Prostate gland (tissue), 2 donors: ENCODE measurements around the gene TMEM19. TPM values are rescaled to one million over a fixed set of nuclear protein-coding genes. Genes with fewer than 3 reads are reported as not detected.

Experiments
- DNase-seq: peaks from one replicate; pipeline ENCODE4 v3.0.0-alpha.2; 2019; ENCODE audit warnings: low spot score
- H3K27ac ChIP-seq, 2 donors: fragments of 200-600 bp; sonication (generic); 2 replicates each; pipeline ENCODE4 v1.5.1; 2017 to 2019
- H3K27me3 ChIP-seq: fragments of 200-600 bp; sonication (generic); replicated peaks from 2 replicates; pipeline ENCODE4 v1.5.1; 2019; ENCODE audit not compliant: insufficient read depth
- H3K36me3 ChIP-seq, 2 donors: fragments of 200-600 bp; sonication (generic); 1 replicate in 1 of 2; 2 replicates in 1 of 2; pipeline versions ENCODE4 v1.5.1 to v1.8.1; 2017 to 2019
- H3K4me1 ChIP-seq: fragments of 200-600 bp; sonication (generic); replicated peaks from 2 replicates; pipeline ENCODE4 v1.5.1; 2019
- H3K4me3 ChIP-seq, 2 donors: fragments of 200-600 bp; sonication (generic); 2 replicates each; pipeline ENCODE4 v1.5.1; 2017 to 2019
- H3K9me3 ChIP-seq: fragments of 200-600 bp; sonication (generic); 2 replicates; pipeline ENCODE4 v1.5.1; 2017
- CTCF ChIP-seq, 4 experiments: fragments of 200-600 bp in 2 of 4; fragments of 450-650 bp in 2 of 4; sonication (generic) in 2 of 4; IDR thresholded peaks; 1 replicate in 3 of 4; 2 replicates in 1 of 4; pipeline ENCODE4 v1.5.1; 2016 to 2019; ENCODE audit warnings: antibody characterized with exemption in 4 of 4, mild to moderate bottlenecking in 2 of 4, moderate library complexity in 2 of 4
- POLR2A ChIP-seq: fragments of 450-650 bp; IDR thresholded peaks from one replicate; pipeline ENCODE4 v1.6.1; 2016; ENCODE audit warnings: antibody characterized with exemption, mild to moderate bottlenecking
- POLR2AphosphoS5 ChIP-seq: sonication (generic); formaldehyde crosslinking; IDR thresholded peaks from one replicate; pipeline ENCODE4 v1.6.1; 2017; ENCODE audit warnings: antibody characterized with exemption
- WGBS: methylation state at CpG from one replicate; pipeline ENCODE4 v1.1.5; 2018; 5-methylcytosine and 5-hydroxymethylcytosine counted together
- intact Hi-C: fragments of 100-400 bp; cut with DNase I; formaldehyde crosslinking; loops from one replicate; pipeline ENCODE4 v1.14.2; 2022
- total RNA-seq, 2 donors: library from RNA; depleted of rRNA; stranded (reverse); fragments of >200 nt; gene quantifications; one replicate each; pipeline ENCODE4 v1.1.0, GENCODE V29; 2016

The TMEM19 gene
- total RNA-seq, 2 donors from 2014 or later, result 21.1 to 39.0 TPM

DNA sequence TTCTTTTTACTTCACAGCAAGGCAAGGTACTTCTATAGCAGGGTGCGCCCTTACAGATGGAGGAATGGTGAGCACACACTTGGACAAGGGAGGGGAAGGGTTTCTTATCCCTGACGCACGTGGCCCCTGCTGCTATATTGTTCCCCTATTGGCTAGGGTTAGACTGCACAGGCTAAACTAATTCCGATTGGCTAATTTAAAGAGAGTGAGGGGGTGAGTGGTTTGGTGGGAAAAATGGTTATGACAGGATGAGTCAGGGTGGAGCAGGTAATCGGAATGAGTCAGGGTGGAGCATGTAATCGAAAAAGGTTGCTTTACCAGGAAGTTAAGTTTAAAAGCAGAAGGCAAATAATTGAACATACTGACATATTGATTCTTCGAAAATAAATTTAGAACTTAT, 45.1 kb downstream of the TMEM19 start:
- TF ChIP-seq POLR2A (no peak), CTCF (IDR thresholded peaks at IDR 0.05) (no peak)
- Histone ChIP-seq H3K9me3 (no peaks in the 10 kb centered on the region), H3K4me1 (no peaks in the 10 kb centered on the region), H3K36me3 (no peaks in the 10 kb centered on the region), H3K27ac (no peak overlapping the region), H3K4me3 (no peak overlapping the region), H3K27me3 (no peaks in the 10 kb centered on the region)
- intact Hi-C loops, result no loop called here
- DNase-seq, result no peak
- 83% methylated on average over 7 of the region's 7 CpGs for WGBS

- Histone ChIP-seq H3K27me3 (no peaks in the 10 kb centered on the region), H3K27ac (no peak overlapping the region), H3K4me1 (no peaks in the 10 kb centered on the region), H3K9me3 (no peaks in the 10 kb centered on the region), H3K4me3 (no peak overlapping the region), H3K36me3 (no peaks in the 10 kb centered on the region)
- intact Hi-C loops, result no loop called here
- no peak for DNase-seq
- TF ChIP-seq POLR2AphosphoS5 (no peak), POLR2A (no peak), CTCF (IDR thresholded peaks at IDR 0.05) (no peak)
- 81% methylated on average over 21 of the region's 21 CpGs for WGBS
These were observed 45.8 kb downstream of the TMEM19 start for GRCh38 chr12:71731439-71732356.

DNA sequence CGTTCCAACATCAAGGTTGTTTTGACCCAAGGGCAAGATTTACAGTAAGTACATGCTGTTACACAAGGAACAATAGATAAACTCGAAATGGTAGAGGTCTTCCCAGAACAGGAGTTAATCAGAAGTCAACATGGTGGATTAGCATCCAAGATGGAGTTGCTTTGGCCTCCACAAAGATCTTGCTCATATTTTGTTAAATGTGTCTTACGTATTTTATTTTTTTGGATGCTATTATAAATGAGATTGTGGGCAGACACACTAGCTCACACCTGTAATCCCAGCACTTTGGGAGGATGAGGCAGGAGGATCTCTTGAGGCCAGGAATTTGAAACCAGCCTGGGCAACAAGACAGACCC, 46.5 kb downstream of the TMEM19 start:
- H3K4me1 ChIP-seq, result no peaks in the 10 kb centered on the region
- no peak overlapping the region for H3K4me3 ChIP-seq
- WGBS, result 89% methylated on average over 3 of the region's 3 CpGs
- H3K27me3 ChIP-seq, result no peaks in the 10 kb centered on the region
- no peaks in the 10 kb centered on the region for H3K9me3 ChIP-seq
- H3K27ac ChIP-seq, result no peak overlapping the region
- no peak for DNase-seq
- TF ChIP-seq POLR2AphosphoS5 (no peak), POLR2A (no peak), CTCF (IDR thresholded peaks at IDR 0.05) (no peak)
- no peaks in the 10 kb centered on the region for H3K36me3 ChIP-seq
- intact Hi-C loops, result no loop called here

DNA sequence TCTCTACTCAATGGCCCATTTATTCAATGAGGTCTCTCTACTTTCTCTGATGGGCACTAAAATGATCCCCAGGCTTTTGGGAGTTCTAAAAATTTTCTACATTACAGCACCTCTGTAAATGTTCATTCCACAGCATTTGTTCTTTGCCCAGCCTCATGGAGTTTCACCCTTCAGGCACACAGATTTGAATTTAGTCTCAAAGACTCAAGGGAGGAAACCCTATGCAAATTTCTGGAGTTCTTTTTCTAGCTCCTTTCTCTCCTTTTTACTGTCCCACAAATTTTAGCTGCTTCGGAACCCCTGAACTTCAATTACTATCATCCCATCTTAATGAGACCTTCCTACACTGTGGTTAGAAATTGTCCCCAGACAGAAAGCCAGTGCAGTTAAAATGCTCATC, 51.3 kb downstream of the TMEM19 start:
- 89% methylated on average over 1 of the region's 1 CpG for WGBS
- Histone ChIP-seq H3K4me3 (no peak overlapping the region), H3K9me3 (no peaks in the 10 kb centered on the region), H3K36me3 (no peaks in the 10 kb centered on the region), H3K4me1 (no peaks in the 10 kb centered on the region), H3K27me3 (no peaks in the 10 kb centered on the region), H3K27ac (no peak overlapping the region)
- no peak for DNase-seq
- no peak for TF ChIP-seq POLR2AphosphoS5
- TF ChIP-seq POLR2A, result no peak
- no peak for TF ChIP-seq CTCF (IDR thresholded peaks at IDR 0.05)
- intact Hi-C loops, result no loop called here

DNA sequence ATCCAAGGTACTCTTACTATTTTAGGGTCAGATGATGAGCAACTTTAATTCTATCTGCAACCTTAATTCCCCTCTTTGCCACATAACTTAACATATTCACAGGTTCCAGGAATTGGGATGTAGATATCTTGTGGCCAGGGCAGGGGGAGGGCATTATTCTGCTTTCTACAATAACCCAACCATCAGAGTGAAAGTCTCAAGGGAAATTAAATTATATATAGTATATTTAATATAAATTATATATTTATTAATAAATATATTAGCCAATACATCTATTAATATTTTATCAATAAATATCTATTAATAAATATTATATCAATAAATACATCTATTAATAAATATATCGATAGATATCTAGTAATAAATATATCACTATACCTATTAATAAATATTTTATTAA, 57.1 kb downstream of the TMEM19 start:
- no peak for TF ChIP-seq POLR2A
- intact Hi-C loops, result no loop called here
- WGBS, result 33% methylated on average over 1 of the region's 1 CpG
- H3K36me3 ChIP-seq, result no peaks in the 10 kb centered on the region
- H3K27me3 ChIP-seq, result no peaks in the 10 kb centered on the region
- DNase-seq, result no peak
- H3K27ac ChIP-seq, result no peak overlapping the region
- no peak overlapping the region for H3K4me3 ChIP-seq
- H3K4me1 ChIP-seq, result no peaks in the 10 kb centered on the region
- no peaks in the 10 kb centered on the region for H3K9me3 ChIP-seq
